OCI-LY7 (cell line): ENCODE measurements around the gene MYL5.

Source experiments
- CTCF ChIP-seq: fragments of 200-600 bp; sonication (generic); conservative IDR thresholded peaks from 2 replicates; pipeline ENCODE4 v1.5.1; 2014; ENCODE audit warnings: mild to moderate bottlenecking, antibody characterized with exemption, low read length, moderate library complexity, mixed read lengths
- EZH2phosphoT487 ChIP-seq: fragments of 200-600 bp; sonication (generic); IDR thresholded peaks from 2 replicates; pipeline ENCODE4 v1.6.1; 2018; ENCODE audit warnings: low read depth, borderline replicate concordance, mild to moderate bottlenecking, mixed run types, antibody characterized with exemption, low read length, moderate library complexity, mixed read lengths

- no peak for TF ChIP-seq CTCF
- no peak for TF ChIP-seq EZH2phosphoT487
Measured at GRCh38 chr4:714087-714486, 39.7 kb downstream of the MYL5 start.
